Hepatocyte (in vitro differentiated cells): Measurements from ENCODE around the gene IGF1. TPM values are rescaled to one million over a fixed set of nuclear protein-coding genes. Genes with fewer than 3 reads are reported as not detected.

Experiments used
- DNase-seq: peaks from one replicate; pipeline ENCODE4 v3.0.0-alpha.2; 2016; ENCODE audit warnings: low spot score
- H2AFZ ChIP-seq: fragments of 200-600 bp; sonication (generic); 2 replicates; pipeline ENCODE4 v1.6.0; 2016; ENCODE audit warnings: antibody characterized with exemption, mild to moderate bottlenecking
- H3K27ac ChIP-seq: fragments of 200-600 bp; sonication (generic); 2 replicates; pipeline ENCODE4 v1.5.1; 2016; ENCODE audit warnings: mild to moderate bottlenecking
- H3K27me3 ChIP-seq: fragments of 200-600 bp; sonication (generic); 2 replicates; pipeline ENCODE4 v1.6.1; 2016
- H3K36me3 ChIP-seq: fragments of 200-600 bp; sonication (generic); replicated peaks from 2 replicates; pipeline ENCODE4 v1.5.1; 2016; ENCODE audit warnings: low read depth; ENCODE audit not compliant: insufficient read depth
- H3K4me1 ChIP-seq: fragments of 200-600 bp; sonication (generic); 2 replicates; pipeline ENCODE4 v1.5.1; 2016; ENCODE audit warnings: mild to moderate bottlenecking, moderate library complexity; ENCODE audit not compliant: insufficient read depth
- H3K4me2 ChIP-seq: fragments of 200-600 bp; sonication (generic); 2 replicates; pipeline ENCODE4 v1.6.0; 2016
- H3K4me3 ChIP-seq: fragments of 200-600 bp; sonication (generic); 2 replicates; pipeline ENCODE4 v1.5.1; 2016; ENCODE audit warnings: mild to moderate bottlenecking
- H3K79me2 ChIP-seq: fragments of 200-600 bp; sonication (generic); 2 replicates; pipeline ENCODE4 v1.6.0; 2017; ENCODE audit warnings: mild to moderate bottlenecking
- H3K9me2 ChIP-seq: fragments of 200-600 bp; sonication (generic); replicated peaks from 2 replicates; pipeline ENCODE4 v1.6.0; 2017; ENCODE audit warnings: mild to moderate bottlenecking; ENCODE audit not compliant: insufficient read depth
- H3K9me3 ChIP-seq: fragments of 200-600 bp; sonication (generic); 2 replicates; pipeline ENCODE4 v1.5.1; 2016; ENCODE audit warnings: low read depth, mild to moderate bottlenecking
- H4K20me1 ChIP-seq: fragments of 200-600 bp; sonication (generic); 2 replicates; pipeline ENCODE4 v1.6.0; 2016; ENCODE audit warnings: mild to moderate bottlenecking; ENCODE audit not compliant: insufficient read depth, poor library complexity, severe bottlenecking
- EZH2 ChIP-seq: fragments of 200-600 bp; sonication (generic); IDR thresholded peaks from 2 replicates; pipeline ENCODE4 v1.6.1; 2016; ENCODE audit warnings: antibody characterized with exemption, mild to moderate bottlenecking, borderline replicate concordance
- EZH2phosphoT487 ChIP-seq: fragments of 200-600 bp; sonication (generic); IDR thresholded peaks from one replicate; pipeline ENCODE4 v1.6.1; 2018; ENCODE audit warnings: antibody characterized with exemption, mild to moderate bottlenecking, low read depth, moderate library complexity; ENCODE audit not compliant: unreplicated experiment, severe bottlenecking
- WGBS: methylation state at CpG from one replicate; pipeline ENCODE4 v1.1.6; 2016; ENCODE audit warnings: low lambda C conversion rate; ENCODE audit errors: missing lambda C conversion rate; 5-methylcytosine and 5-hydroxymethylcytosine counted together
- polyA plus RNA-seq: library from polyadenylated mRNA; unstranded; fragments of >200 nt; fragmentation: Nextera tagmentation; extraction: Ambion mirVana; gene quantifications from 2 replicates; pipeline ENCODE4 v1.2.1, GENCODE V29; 2016
- total RNA-seq: library from RNA; depleted of rRNA; stranded (reverse); fragments of >200 nt; gene quantifications from 2 replicates; pipeline ENCODE4 v1.2.3, GENCODE V29; 2014
- TF ChIP-seq, protein P1 (sequence below): fragments of 200-600 bp; sonication (generic); IDR thresholded peaks from 2 replicates; pipeline ENCODE4 v1.5.1; 2016; ENCODE audit warnings: antibody characterized with exemption, mild to moderate bottlenecking; ENCODE audit not compliant: poor library complexity

The IGF1 gene
- total and polyA plus RNA-seq, 2 experiments from 2014 or later, result 10.0 to 12.0 TPM

GRCh38 chr12:102522768-102523167 lies 42.4 kb upstream of the IGF1 start:
- no peaks in the 10 kb centered on the region for H3K4me1 ChIP-seq
- no peaks in the 10 kb centered on the region for H3K36me3 ChIP-seq
- no peak overlapping the region for H3K4me2 ChIP-seq
- 86% methylated on average over 4 of the region's 4 CpGs for WGBS
- no peaks in the 10 kb centered on the region for H3K79me2 ChIP-seq
- no peak overlapping the region for H2AFZ ChIP-seq
- DNase-seq, result no peak
- no peaks in the 10 kb centered on the region for H3K9me3 ChIP-seq
- no peak for TF ChIP-seq EZH2phosphoT487
- TF ChIP-seq, protein P1, sequence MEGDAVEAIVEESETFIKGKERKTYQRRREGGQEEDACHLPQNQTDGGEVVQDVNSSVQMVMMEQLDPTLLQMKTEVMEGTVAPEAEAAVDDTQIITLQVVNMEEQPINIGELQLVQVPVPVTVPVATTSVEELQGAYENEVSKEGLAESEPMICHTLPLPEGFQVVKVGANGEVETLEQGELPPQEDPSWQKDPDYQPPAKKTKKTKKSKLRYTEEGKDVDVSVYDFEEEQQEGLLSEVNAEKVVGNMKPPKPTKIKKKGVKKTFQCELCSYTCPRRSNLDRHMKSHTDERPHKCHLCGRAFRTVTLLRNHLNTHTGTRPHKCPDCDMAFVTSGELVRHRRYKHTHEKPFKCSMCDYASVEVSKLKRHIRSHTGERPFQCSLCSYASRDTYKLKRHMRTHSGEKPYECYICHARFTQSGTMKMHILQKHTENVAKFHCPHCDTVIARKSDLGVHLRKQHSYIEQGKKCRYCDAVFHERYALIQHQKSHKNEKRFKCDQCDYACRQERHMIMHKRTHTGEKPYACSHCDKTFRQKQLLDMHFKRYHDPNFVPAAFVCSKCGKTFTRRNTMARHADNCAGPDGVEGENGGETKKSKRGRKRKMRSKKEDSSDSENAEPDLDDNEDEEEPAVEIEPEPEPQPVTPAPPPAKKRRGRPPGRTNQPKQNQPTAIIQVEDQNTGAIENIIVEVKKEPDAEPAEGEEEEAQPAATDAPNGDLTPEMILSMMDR, result no peak
- no peak for TF ChIP-seq EZH2
- no peaks in the 10 kb centered on the region for H3K27me3 ChIP-seq
- no peak overlapping the region for H3K4me3 ChIP-seq
- H4K20me1 ChIP-seq, result no peaks in the 10 kb centered on the region
- H3K27ac ChIP-seq, result no peak overlapping the region
- no peaks in the 10 kb centered on the region for H3K9me2 ChIP-seq

DNA sequence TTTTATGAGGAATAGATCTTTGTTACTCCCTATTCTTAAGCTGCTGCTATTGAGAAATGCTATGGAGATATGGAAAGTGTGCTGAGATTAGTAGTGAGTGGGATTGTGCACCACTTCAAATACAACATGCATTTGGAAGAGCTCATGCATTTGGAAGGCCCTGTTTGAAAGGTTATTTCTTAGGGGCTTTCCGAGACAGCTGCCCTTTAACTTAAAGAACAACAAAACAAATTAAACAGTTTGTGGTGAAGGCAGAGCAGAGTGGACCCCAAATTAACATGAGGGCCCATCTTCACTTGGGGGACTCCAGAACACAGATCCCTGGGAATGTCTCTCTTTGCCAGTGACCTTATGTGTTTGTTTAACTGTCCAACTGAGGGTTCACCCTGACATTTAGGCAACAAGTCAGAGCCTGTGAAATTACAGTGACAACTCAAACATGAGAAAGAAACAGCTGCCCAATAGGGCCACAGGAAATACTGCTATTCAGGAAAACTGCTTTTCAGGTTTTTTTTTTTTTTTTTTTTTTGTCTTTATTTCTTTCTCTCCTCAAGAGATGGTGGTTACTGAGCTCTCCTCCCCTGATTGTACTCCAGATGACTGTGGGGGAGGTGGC lies 41.4 kb upstream of the IGF1 start:
- H2AFZ ChIP-seq, result no peak overlapping the region
- H3K4me1 ChIP-seq, result no peaks in the 10 kb centered on the region
- H3K27me3 ChIP-seq, result no peaks in the 10 kb centered on the region
- no peak for TF ChIP-seq EZH2phosphoT487
- TF ChIP-seq, protein P1, result no peak
- no peak for TF ChIP-seq EZH2
- H3K27ac ChIP-seq, result no peak overlapping the region
- H3K4me3 ChIP-seq, result no peak overlapping the region
- no peaks in the 10 kb centered on the region for H3K36me3 ChIP-seq
- no peak for DNase-seq
- no peaks in the 10 kb centered on the region for H3K9me2 ChIP-seq
- H4K20me1 ChIP-seq, result no peaks in the 10 kb centered on the region
- no peaks in the 10 kb centered on the region for H3K79me2 ChIP-seq
- WGBS, result 100% methylated on average over 1 of the region's 1 CpG
- no peaks in the 10 kb centered on the region for H3K9me3 ChIP-seq
- H3K4me2 ChIP-seq, result no peak overlapping the region

DNA sequence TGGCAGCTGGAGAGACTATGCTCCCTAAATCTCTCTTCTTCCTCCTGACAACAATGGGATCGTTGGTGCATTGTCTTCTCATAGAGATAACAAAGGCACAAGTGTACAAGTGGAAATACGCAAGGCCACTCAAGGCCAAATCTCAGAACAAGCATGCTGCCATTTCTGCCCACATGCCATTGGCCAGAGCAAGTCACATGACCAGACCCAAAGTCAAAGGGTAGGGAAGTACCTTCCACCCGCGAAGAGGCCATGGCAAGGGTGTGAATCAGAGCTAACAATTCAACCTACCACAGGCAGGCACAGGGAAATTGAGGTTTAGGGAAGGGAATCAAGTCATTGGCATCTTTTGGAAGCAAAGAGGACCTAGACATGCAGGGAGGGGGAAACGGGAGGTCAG lies 38.5 kb upstream of the IGF1 start:
- H3K4me1 ChIP-seq, result no peaks in the 10 kb centered on the region
- H4K20me1 ChIP-seq, result no peaks in the 10 kb centered on the region
- 94% methylated on average over 5 of the region's 5 CpGs for WGBS
- H3K9me2 ChIP-seq, result no peaks in the 10 kb centered on the region
- H3K27me3 ChIP-seq, result no peaks in the 10 kb centered on the region
- no peak overlapping the region for H3K4me2 ChIP-seq
- TF ChIP-seq EZH2phosphoT487, result no peak
- no peak for TF ChIP-seq EZH2
- TF ChIP-seq, protein P1, result no peak
- no peaks in the 10 kb centered on the region for H3K36me3 ChIP-seq
- H2AFZ ChIP-seq, result no peak overlapping the region
- no peaks in the 10 kb centered on the region for H3K79me2 ChIP-seq
- no peak overlapping the region for H3K27ac ChIP-seq
- no peak overlapping the region for H3K4me3 ChIP-seq
- no peak for DNase-seq
- no peaks in the 10 kb centered on the region for H3K9me3 ChIP-seq

DNA sequence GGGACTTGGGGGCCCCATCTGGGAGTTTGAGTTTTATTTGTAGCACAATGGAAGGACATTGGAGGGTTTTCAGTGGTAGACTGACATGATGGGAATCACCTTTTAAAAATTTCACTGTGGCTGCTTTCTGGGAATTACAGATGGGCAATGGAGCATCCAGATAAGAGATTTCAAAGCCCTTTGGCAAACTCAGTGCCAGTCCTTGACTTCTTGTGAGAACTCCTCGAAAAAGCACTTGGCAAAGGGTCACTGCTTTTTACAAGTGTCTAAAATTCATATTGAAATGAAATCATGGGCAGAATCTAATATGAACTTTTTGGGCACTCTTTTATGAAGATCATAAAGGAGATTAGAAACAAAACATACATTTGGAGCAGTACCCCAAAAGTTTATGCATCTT lies 34.3 kb upstream of the IGF1 start:
- H3K79me2 ChIP-seq, result no peaks in the 10 kb centered on the region
- no peak for DNase-seq
- no peak overlapping the region for H2AFZ ChIP-seq
- no peaks in the 10 kb centered on the region for H3K4me1 ChIP-seq
- H3K9me2 ChIP-seq, result no peaks in the 10 kb centered on the region
- H3K27me3 ChIP-seq, result no peaks in the 10 kb centered on the region
- no peak for TF ChIP-seq EZH2phosphoT487
- TF ChIP-seq, protein P1, result no peak
- TF ChIP-seq EZH2, result no peak
- no peak overlapping the region for H3K27ac ChIP-seq
- H3K4me3 ChIP-seq, result no peak overlapping the region
- H4K20me1 ChIP-seq, result no peaks in the 10 kb centered on the region
- WGBS, result 86% methylated on average over 1 of the region's 1 CpG
- no peaks in the 10 kb centered on the region for H3K9me3 ChIP-seq
- no peaks in the 10 kb centered on the region for H3K36me3 ChIP-seq
- no peak overlapping the region for H3K4me2 ChIP-seq
